AG09309 (cell line): ENCODE data around the gene CNTN4.

Experiments used
- DNase-seq: peaks from one replicate; pipeline ENCODE4 v3.0.0-alpha.2; 2010; ENCODE audit warnings: low read depth
- H3K4me3 ChIP-seq: 2 replicates; pipeline ENCODE4 v1.5.1; 2011; ENCODE audit warnings: mild to moderate bottlenecking, low read depth, low read length, moderate library complexity; ENCODE audit not compliant: control insufficient read depth
- CTCF ChIP-seq: IDR thresholded peaks from 2 replicates; pipeline ENCODE4 v1.5.1; 2011; ENCODE audit warnings: mild to moderate bottlenecking, low read depth, low read length, inconsistent platforms; ENCODE audit not compliant: insufficient read depth, control insufficient read depth; ENCODE audit errors: missing control alignments

Gene CNTN4

GRCh38 chr3:2597615-2598014 is 498.9 kb downstream of the CNTN4 start:
- no peak for DNase-seq
- no peak for TF ChIP-seq CTCF
- no peak overlapping the region for H3K4me3 ChIP-seq

- no peak for TF ChIP-seq CTCF
Measured at GRCh38 chr3:2599471-2599870, 500.8 kb downstream of the CNTN4 start.

GRCh38 chr3:2603692-2604289 is 505.1 kb downstream of the CNTN4 start:
- no peak for DNase-seq
- no peak for TF ChIP-seq CTCF
- H3K4me3 ChIP-seq, result no peak overlapping the region

More at GRCh38 chr3:2599471-2599870, 500.8 kb downstream of the CNTN4 start:
- no peak for DNase-seq
- no peak overlapping the region for H3K4me3 ChIP-seq

GRCh38 chr3:2614578-2614977 is 515.9 kb downstream of the CNTN4 start:
- no peak overlapping the region for H3K4me3 ChIP-seq
- TF ChIP-seq CTCF, result no peak
- no peak for DNase-seq

- H3K4me3 ChIP-seq, result no peak overlapping the region
- no peak for DNase-seq
- no peak for TF ChIP-seq CTCF
Measured at GRCh38 chr3:2615080-2615479, 516.4 kb downstream of the CNTN4 start.

GRCh38 chr3:2623436-2623835 is 524.8 kb downstream of the CNTN4 start:
- TF ChIP-seq CTCF, result no peak
- H3K4me3 ChIP-seq, result no peak overlapping the region
- DNase-seq, result no peak

GRCh38 chr3:2628117-2628516 is 529.5 kb downstream of the CNTN4 start:
- TF ChIP-seq CTCF, result no peak

More at GRCh38 chr3:2628117-2628516, 529.5 kb downstream of the CNTN4 start:
- DNase-seq, result no peak
- no peak overlapping the region for H3K4me3 ChIP-seq
